Body of pancreas (tissue), 4 donors: ENCODE measurements around the gene ARSB. TPM values are rescaled to one million over a fixed set of nuclear protein-coding genes. Genes with fewer than 3 reads are reported as not detected.

Source experiments
- ATAC-seq: fragments of 150-250 bp; one replicate; pipeline ENCODE4 v1.9.1; 2016
- DNase-seq, 4 donors: peaks; one replicate each; pipeline ENCODE4 v3.0.0-alpha.2; 2019
- H3K27ac ChIP-seq, 4 donors: fragments of 200-600 bp; sonication (generic); 1 replicate in 3 of 4; 2 replicates in 1 of 4; pipeline versions ENCODE4 v1.5.1 to v1.6.1; 2016 to 2019; ENCODE audit warnings: mild to moderate bottlenecking in 1 of 4, mixed read lengths in 1 of 4, moderate library complexity in 1 of 4
- H3K27me3 ChIP-seq, 2 donors: fragments of 200-600 bp; sonication (generic); one replicate each; pipeline ENCODE4 v1.6.0; 2016; ENCODE audit warnings: mild to moderate bottlenecking in 1 of 2
- H3K36me3 ChIP-seq, 2 donors: fragments of 200-600 bp; sonication (generic); replicated peaks in 1 of 2; 2 replicates each; pipeline ENCODE4 v1.5.1; 2016; ENCODE audit warnings: low read depth in 2 of 2; ENCODE audit not compliant: insufficient read depth in 1 of 2
- H3K4me1 ChIP-seq: fragments of 200-600 bp; sonication (generic); one replicate; pipeline ENCODE4 v1.6.0; 2016
- H3K4me3 ChIP-seq, 2 donors: fragments of 200-600 bp; sonication (generic); 1 replicate in 1 of 2; 2 replicates in 1 of 2; pipeline ENCODE4 v1.5.1; 2016 to 2019
- H3K9me3 ChIP-seq, 3 donors: fragments of 200-600 bp; sonication (generic); 1 replicate in 2 of 3; 2 replicates in 1 of 3; pipeline ENCODE4 v1.5.1; 2016
- CTCF ChIP-seq, 7 experiments: fragments of 450-650 bp in 4 of 7; fragments of 200-600 bp in 3 of 7; sonication (generic) in 3 of 7; IDR thresholded peaks; one replicate each; pipeline ENCODE4 v1.5.1; 2016 to 2019; ENCODE audit warnings: antibody characterized with exemption in 7 of 7
- POLR2A ChIP-seq, 3 donors: fragments of 450-650 bp; IDR thresholded peaks; one replicate each; pipeline ENCODE4 v1.6.1; 2016; ENCODE audit warnings: antibody characterized with exemption in 3 of 3, mild to moderate bottlenecking in 2 of 3
- WGBS, 2 donors: methylation state at CpG; one replicate each; pipeline ENCODE4 v1.1.5; 2017; 5-methylcytosine and 5-hydroxymethylcytosine counted together
- intact Hi-C: fragments of 100-400 bp; cut with DNase I; formaldehyde crosslinking; loops from one replicate; pipeline ENCODE4 v1.15.1; 2023
- total RNA-seq, 2 donors: library from RNA; depleted of rRNA; stranded (reverse); fragments of >200 nt; gene quantifications; one replicate each; pipeline ENCODE4 v1.1.0, GENCODE V29; 2016

ARSB gene
- total RNA-seq, 2 donors from 2014 or later: 9.9 to 12.2 TPM

GRCh38 chr5:78905084-78905938 is 79.8 kb downstream of the ARSB start:
- Histone ChIP-seq H3K4me3 (no peak overlapping the region), H3K9me3 (no peaks in the 10 kb centered on the region), H3K27ac (no peak overlapping the region), H3K4me1 (peaks cover 49% of the 10 kb centered on the region), H3K36me3 (no peaks in the 10 kb centered on the region), H3K27me3 (no peaks in the 10 kb centered on the region)
- ATAC-seq (no peak), DNase-seq (no peak)
- intact Hi-C loops: no loop called here
- 67 to 77% methylated on average over 5 of the region's 5 CpGs for WGBS, 2 donors
- TF ChIP-seq CTCF (IDR thresholded peaks at IDR 0.05): no peak
- TF ChIP-seq POLR2A (IDR thresholded peaks at IDR 0.05): no peak

DNA sequence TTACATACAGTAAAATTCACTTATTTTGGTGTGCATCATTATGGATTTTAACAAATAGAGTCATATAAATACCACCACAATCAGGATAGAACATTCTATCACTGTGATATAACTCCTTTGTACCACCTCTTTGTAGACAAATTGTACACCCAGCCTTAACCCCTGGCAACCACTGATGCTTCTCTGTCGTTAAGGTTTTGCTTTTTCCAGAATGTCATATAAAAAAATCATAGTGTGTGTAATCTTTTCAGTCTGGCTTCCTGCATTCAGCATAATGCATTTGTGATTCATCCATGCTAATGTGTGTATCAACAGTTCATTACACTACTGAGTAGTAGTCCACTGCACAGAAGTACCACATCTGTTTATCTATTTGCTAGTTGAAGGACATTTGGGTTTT is 81.2 kb downstream of the ARSB start:
- Histone ChIP-seq H3K27ac (no peak overlapping the region), H3K4me3 (no peak overlapping the region), H3K36me3 (no peaks in the 10 kb centered on the region), H3K9me3 (no peaks in the 10 kb centered on the region), H3K4me1 (peaks cover 37% of the 10 kb centered on the region), H3K27me3 (no peaks in the 10 kb centered on the region)
- DNase-seq (no peak), ATAC-seq (no peak)
- intact Hi-C loops: no loop called here
- 46 to 67% methylated on average over 1 of the region's 1 CpG for WGBS, 2 donors
- TF ChIP-seq POLR2A (IDR thresholded peaks at IDR 0.05): no peak
- TF ChIP-seq CTCF (IDR thresholded peaks at IDR 0.05): no peak

DNA sequence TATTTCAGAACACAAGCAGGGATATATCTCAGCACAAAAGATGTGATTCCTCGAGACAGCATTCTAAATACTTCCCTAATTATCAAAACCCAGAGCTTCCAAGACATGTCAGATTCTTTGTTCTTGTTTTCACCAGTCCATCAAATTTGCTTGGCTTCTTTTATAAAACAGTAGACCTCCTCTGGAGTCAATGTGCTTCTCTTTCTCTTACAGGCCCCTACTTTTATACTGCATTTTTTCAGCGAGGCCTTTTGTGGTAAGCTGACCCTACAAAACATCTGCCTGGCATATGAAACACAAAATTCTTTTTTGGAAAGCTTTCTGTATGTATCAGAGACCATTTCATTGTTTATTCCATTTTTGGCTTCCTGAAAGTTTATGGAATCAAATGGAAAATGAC is 81.8 kb downstream of the ARSB start:
- H3K27ac ChIP-seq: no peak overlapping the region
- no peaks in the 10 kb centered on the region for H3K36me3 ChIP-seq
- no peak for TF ChIP-seq CTCF (IDR thresholded peaks at IDR 0.05)
- TF ChIP-seq POLR2A (IDR thresholded peaks at IDR 0.05): no peak
- intact Hi-C loops: no loop called here
- DNase-seq: no peak
- no peaks in the 10 kb centered on the region for H3K27me3 ChIP-seq
- H3K4me3 ChIP-seq: no peak overlapping the region
- ATAC-seq: no peak
- H3K9me3 ChIP-seq: no peaks in the 10 kb centered on the region
- H3K4me1 ChIP-seq: peaks cover 32% of the 10 kb centered on the region
- 85 to 87% methylated on average over 2 of the region's 2 CpGs for WGBS, 2 donors

- H3K9me3 ChIP-seq: no peaks in the 10 kb centered on the region
- H3K4me1 ChIP-seq: peaks cover 3% of the 10 kb centered on the region
- intact Hi-C loops: loop anchor here (10.0 kb wide), 1 partner anchor 65 kb away; no protein-coding TSS in a partner anchor
- peak; percentile 67 to 76 (median 72) for DNase-seq
- no peaks in the 10 kb centered on the region for H3K27me3 ChIP-seq
- no peak for TF ChIP-seq POLR2A (IDR thresholded peaks at IDR 0.05)
- peak; percentile 64 to 89 (median 87) for TF ChIP-seq CTCF (IDR thresholded peaks at IDR 0.05)
- 6 to 8% methylated on average over 3 of the region's 3 CpGs for WGBS, 2 donors
- H3K27ac ChIP-seq: no peak overlapping the region
- no peak overlapping the region for H3K4me3 ChIP-seq
- peak; percentile 79 for ATAC-seq
- H3K36me3 ChIP-seq: no peaks in the 10 kb centered on the region
Observed at GRCh38 chr5:78899922-78900362, 85.2 kb downstream of the ARSB start.
